IgD-negative memory B cell (primary cell): ENCODE results near the gene VSIG10. TPM values are rescaled to one million over a fixed set of nuclear protein-coding genes. Genes with fewer than 3 reads are reported as not detected.
"Not testable (repeated sequence)": the region's sequence is repeated elsewhere in the genome, so short reads cannot be mapped to it uniquely, and the experiment has no call there.

Experiments
- H3K27ac Mint-ChIP-seq, 3 donors: one replicate each; pipeline ENCODE4 v1.8.0; 2020 to 2022; ENCODE audit warnings: mild to moderate bottlenecking in 3 of 3, mixed read lengths in 3 of 3, moderate library complexity in 1 of 3
- H3K27me3 Mint-ChIP-seq: one replicate; pipeline ENCODE4 v1.8.0; 2021; ENCODE audit warnings: mixed read lengths
- H3K36me3 Mint-ChIP-seq: one replicate; pipeline ENCODE4 v1.8.0; 2020; ENCODE audit warnings: mild to moderate bottlenecking, mixed read lengths
- H3K4me1 Mint-ChIP-seq, 3 donors: one replicate each; pipeline ENCODE4 v1.8.0; 2020 to 2022; ENCODE audit warnings: mixed read lengths in 3 of 3, mild to moderate bottlenecking in 1 of 3
- H3K4me3 Mint-ChIP-seq, 4 donors: one replicate each; pipeline ENCODE4 v1.8.0; 2020 to 2022; ENCODE audit warnings: mild to moderate bottlenecking in 4 of 4, mixed read lengths in 4 of 4, moderate library complexity in 3 of 4
- H3K9me3 Mint-ChIP-seq, 3 donors: one replicate each; pipeline ENCODE4 v1.8.0; 2020 to 2021; ENCODE audit warnings: mixed read lengths in 3 of 3, mild to moderate bottlenecking in 1 of 3
- polyA plus RNA-seq: library from polyadenylated mRNA; unstranded; fragments of 300-500 nt; fragmentation: Illumina TruSeq; gene quantifications from one replicate; pipeline ENCODE4 v1.2.3, GENCODE V29; 2021

The VSIG10 gene
- 3.4 TPM for polyA plus RNA-seq

GRCh38 chr12:118103601-118104382, at the start of gene VSIG10:
TSS of gene VSIG10 (minus strand) at chr12:118104011. CDS start at chr12:118103671, 340 bp downstream.
- H3K4me1 Mint-ChIP-seq: peaks cover 5 to 7% (median 6%) of the 10 kb centered on the region in 3 donors
- H3K36me3 Mint-ChIP-seq: no peaks in the 10 kb centered on the region
- peak within 1 kb of the TSS; percentile 85 to 93 (median 89) for H3K4me3 Mint-ChIP-seq
- H3K27ac Mint-ChIP-seq: peak within 1 kb of the TSS in 1 of 3 donors; percentile 59
- peaks cover 21% of the 10 kb centered on the region for H3K27me3 Mint-ChIP-seq
- H3K9me3 Mint-ChIP-seq: peaks cover 0 to 2% (median 0%) of the 10 kb centered on the region in 3 donors

- no peaks in the 10 kb centered on the region for H3K27me3 Mint-ChIP-seq
- peaks cover 0 to 1% (median 0%) of the 10 kb centered on the region in 3 donors for H3K4me1 Mint-ChIP-seq
- H3K36me3 Mint-ChIP-seq: peaks cover 2% of the 10 kb centered on the region
- H3K27ac Mint-ChIP-seq: no peak overlapping the region
- H3K9me3 Mint-ChIP-seq: no peaks in the 10 kb centered on the region
- H3K4me3 Mint-ChIP-seq: no peak overlapping the region
Observed at GRCh38 chr12:118151755-118152154, 47.9 kb upstream of the VSIG10 start.

- no peak overlapping the region for H3K4me3 Mint-ChIP-seq
- H3K27me3 Mint-ChIP-seq: no peaks in the 10 kb centered on the region
- H3K27ac Mint-ChIP-seq: no peak overlapping the region
- no peaks in the 10 kb centered on the region for H3K9me3 Mint-ChIP-seq
- peaks cover 2 to 3% (median 3%) of the 10 kb centered on the region in 3 donors for H3K4me1 Mint-ChIP-seq
- H3K36me3 Mint-ChIP-seq: peaks cover 2% of the 10 kb centered on the region
Observed at GRCh38 chr12:118150625-118151024, 46.8 kb upstream of the VSIG10 start.

GRCh38 chr12:118148287-118148686, 44.5 kb upstream of the VSIG10 start:
- H3K36me3 Mint-ChIP-seq: peaks cover 8% of the 10 kb centered on the region
- H3K27me3 Mint-ChIP-seq: no peaks in the 10 kb centered on the region
- peak overlapping the region in 1 of 3 donors; percentile 51 for H3K27ac Mint-ChIP-seq
- H3K9me3 Mint-ChIP-seq: no peaks in the 10 kb centered on the region
- H3K4me3 Mint-ChIP-seq: no peak overlapping the region
- H3K4me1 Mint-ChIP-seq: peaks cover 9 to 15% (median 11%) of the 10 kb centered on the region in 3 donors

- Mint-ChIP-seq H3K27me3 (no peaks in the 10 kb centered on the region), H3K9me3 (no peaks in the 10 kb centered on the region), H3K4me3 (peak overlapping the region in 1 of 4 donors; percentile 71), H3K36me3 (peaks cover 17% of the 10 kb centered on the region), H3K4me1 (peaks cover 12 to 19% (median 14%) of the 10 kb centered on the region in 3 donors), H3K27ac (peak overlapping the region in 2 of 3 donors; percentile 6 to 68)
Observed at GRCh38 chr12:118145798-118146156, 42.0 kb upstream of the VSIG10 start.

GRCh38 chr12:118145113-118145797, 41.4 kb upstream of the VSIG10 start:
- Mint-ChIP-seq H3K4me1 (peaks cover 12 to 19% (median 14%) of the 10 kb centered on the region in 3 donors), H3K27me3 (no peaks in the 10 kb centered on the region), H3K9me3 (no peaks in the 10 kb centered on the region), H3K36me3 (peaks cover 17% of the 10 kb centered on the region), H3K27ac (peak overlapping the region; percentile 6 to 68 (median 11)), H3K4me3 (peak overlapping the region in 2 of 4 donors; percentile 65 to 71)

- H3K36me3 Mint-ChIP-seq: peaks cover 17% of the 10 kb centered on the region
- no peaks in the 10 kb centered on the region for H3K9me3 Mint-ChIP-seq
- H3K4me1 Mint-ChIP-seq: peaks cover 12 to 19% (median 14%) of the 10 kb centered on the region in 3 donors
- peak overlapping the region in 2 of 3 donors; percentile 59 to 92 for H3K27ac Mint-ChIP-seq
- H3K4me3 Mint-ChIP-seq: no peak overlapping the region
- H3K27me3 Mint-ChIP-seq: no peaks in the 10 kb centered on the region
Observed at GRCh38 chr12:118144499-118144898, 40.7 kb upstream of the VSIG10 start.

GRCh38 chr12:118140825-118141224, 37.0 kb upstream of the VSIG10 start:
- Mint-ChIP-seq H3K4me1 (peaks cover 21 to 26% (median 26%) of the 10 kb centered on the region in 3 donors), H3K27me3 (no peaks in the 10 kb centered on the region), H3K4me3 (no peak overlapping the region), H3K27ac (peak overlapping the region in 1 of 3 donors; percentile 23), H3K36me3 (peaks cover 15% of the 10 kb centered on the region), H3K9me3 (no peaks in the 10 kb centered on the region)

- H3K27me3 Mint-ChIP-seq: no peaks in the 10 kb centered on the region
- peak overlapping the region; percentile 90 to 96 (median 94) for H3K4me3 Mint-ChIP-seq
- peaks cover 6% of the 10 kb centered on the region for H3K36me3 Mint-ChIP-seq
- peaks cover 14 to 19% (median 15%) of the 10 kb centered on the region in 3 donors for H3K4me1 Mint-ChIP-seq
- no peaks in the 10 kb centered on the region for H3K9me3 Mint-ChIP-seq
- H3K27ac Mint-ChIP-seq: peak overlapping the region; percentile 44 to 87 (median 64)
Observed at GRCh38 chr12:118137148-118137678, 33.4 kb upstream of the VSIG10 start.

- Mint-ChIP-seq H3K27me3 (no peaks in the 10 kb centered on the region), H3K36me3 (peaks cover 3% of the 10 kb centered on the region), H3K4me1 (peaks cover 17 to 21% (median 17%) of the 10 kb centered on the region in 3 donors), H3K9me3 (no peaks in the 10 kb centered on the region), H3K4me3 (peak overlapping the region; percentile 90 to 96 (median 94)), H3K27ac (peak overlapping the region; percentile 44 to 78 (median 64))
Observed at GRCh38 chr12:118136559-118137003, 32.8 kb upstream of the VSIG10 start.

GRCh38 chr12:118135788-118136558, 32.2 kb upstream of the VSIG10 start, which contains the start of gene PEBP1:
TSS of gene PEBP1 (plus strand) at chr12:118136124. CDS start at chr12:118136210, 86 bp downstream.
- H3K4me3 Mint-ChIP-seq: peak within 1 kb of the TSS; percentile 90 to 97 (median 94)
- peaks cover 17 to 21% (median 17%) of the 10 kb centered on the region in 3 donors for H3K4me1 Mint-ChIP-seq
- no peaks in the 10 kb centered on the region for H3K36me3 Mint-ChIP-seq

GRCh38 chr12:118129436-118129835, 25.6 kb upstream of the VSIG10 start:
- not testable (repeated sequence) for H3K4me1 Mint-ChIP-seq, H3K27ac Mint-ChIP-seq, H3K9me3 Mint-ChIP-seq, H3K36me3 Mint-ChIP-seq, H3K27me3 Mint-ChIP-seq
- peak overlapping the region in 1 of 4 donors; percentile 57 for H3K4me3 Mint-ChIP-seq

More at GRCh38 chr12:118135788-118136558, 32.2 kb upstream of the VSIG10 start, which contains the start of gene PEBP1:
- H3K9me3 Mint-ChIP-seq: no peaks in the 10 kb centered on the region
- peak within 1 kb of the TSS; percentile 54 to 93 (median 64) for H3K27ac Mint-ChIP-seq
- no peaks in the 10 kb centered on the region for H3K27me3 Mint-ChIP-seq

- no peaks in the 10 kb centered on the region for H3K27me3 Mint-ChIP-seq
- peaks cover 2 to 4% (median 2%) of the 10 kb centered on the region in 3 donors for H3K4me1 Mint-ChIP-seq
- H3K4me3 Mint-ChIP-seq: no peak overlapping the region
- H3K36me3 Mint-ChIP-seq: peaks cover 3% of the 10 kb centered on the region
- H3K9me3 Mint-ChIP-seq: no peaks in the 10 kb centered on the region
- H3K27ac Mint-ChIP-seq: no peak overlapping the region
Observed at GRCh38 chr12:118127867-118128266, 24.1 kb upstream of the VSIG10 start.

- no peaks in the 10 kb centered on the region for H3K4me1 Mint-ChIP-seq
- no peak overlapping the region for H3K4me3 Mint-ChIP-seq
- no peaks in the 10 kb centered on the region for H3K27me3 Mint-ChIP-seq
- H3K27ac Mint-ChIP-seq: no peak overlapping the region
- H3K9me3 Mint-ChIP-seq: no peaks in the 10 kb centered on the region
- H3K36me3 Mint-ChIP-seq: peaks cover 3% of the 10 kb centered on the region
Observed at GRCh38 chr12:118126119-118126757, 22.4 kb upstream of the VSIG10 start.
